Mesendoderm (in vitro differentiated cells): Measurements from ENCODE around the gene ABR.

Experiments used
- DNase-seq: peaks from one replicate; pipeline ENCODE4 v3.0.0; 2013
- H2AK5ac ChIP-seq: 2 replicates; pipeline ENCODE4 v1.6.1; 2013; ENCODE audit warnings: low read length, inconsistent platforms
- H2BK120ac ChIP-seq: 2 replicates; pipeline ENCODE4 v1.6.1; 2013; ENCODE audit warnings: low read depth, mild to moderate bottlenecking, low read length, moderate library complexity, mixed read lengths
- H2BK15ac ChIP-seq: replicated peaks from 2 replicates; pipeline ENCODE4 v1.6.1; 2013; ENCODE audit warnings: low read depth, mild to moderate bottlenecking, moderate library complexity
- H2BK5ac ChIP-seq: 2 replicates; pipeline ENCODE4 v1.6.1; 2013; ENCODE audit warnings: low read length, inconsistent platforms
- H3K18ac ChIP-seq: 2 replicates; pipeline ENCODE4 v1.6.1; 2013; ENCODE audit warnings: mild to moderate bottlenecking, low read length, mixed read lengths
- H3K23ac ChIP-seq: one replicate; pipeline ENCODE4 v1.6.1; 2013; ENCODE audit warnings: low read length
- H3K27ac ChIP-seq: 2 replicates; pipeline ENCODE4 v1.5.1; 2013; ENCODE audit warnings: low read depth, mild to moderate bottlenecking, inconsistent platforms, low read length, moderate library complexity
- H3K27me3 ChIP-seq: 2 replicates; pipeline ENCODE4 v1.6.1; 2013; ENCODE audit warnings: low read length, control low read depth, mild to moderate bottlenecking, inconsistent platforms; ENCODE audit not compliant: insufficient read depth, poor library complexity
- H3K36me3 ChIP-seq: 2 replicates; pipeline ENCODE4 v1.6.1; 2013; ENCODE audit warnings: low read length, inconsistent platforms; ENCODE audit not compliant: control insufficient read depth, insufficient read depth
- H3K4ac ChIP-seq: one replicate; pipeline ENCODE4 v1.6.1; 2013; ENCODE audit warnings: low read depth, mild to moderate bottlenecking, low read length, moderate library complexity
- H3K4me1 ChIP-seq: 2 replicates; pipeline ENCODE4 v1.6.1; 2013; ENCODE audit warnings: low read depth, low read length, inconsistent platforms; ENCODE audit not compliant: control insufficient read depth
- H3K4me2 ChIP-seq: 2 replicates; pipeline ENCODE4 v1.6.1; 2013; ENCODE audit warnings: low read length
- H3K4me3 ChIP-seq: 2 replicates; pipeline ENCODE4 v1.5.1; 2013; ENCODE audit warnings: mild to moderate bottlenecking, low read length
- H3K56ac ChIP-seq: one replicate; pipeline ENCODE4 v1.6.1; 2013; ENCODE audit warnings: low read length
- H3K79me1 ChIP-seq: 2 replicates; pipeline ENCODE4 v1.6.1; 2013; ENCODE audit warnings: low read length, inconsistent platforms
- H3K79me2 ChIP-seq: 2 replicates; pipeline ENCODE4 v1.6.1; 2013; ENCODE audit warnings: mild to moderate bottlenecking, low read length; ENCODE audit not compliant: control insufficient read depth, insufficient read depth
- H3K9ac ChIP-seq: 2 replicates; pipeline ENCODE4 v1.6.1; 2013; ENCODE audit warnings: low read length, inconsistent platforms
- H4K5ac ChIP-seq: one replicate; pipeline ENCODE4 v1.6.1; 2013; ENCODE audit warnings: low read length
- H4K8ac ChIP-seq: one replicate; pipeline ENCODE4 v1.6.1; 2013; ENCODE audit warnings: low read depth, mild to moderate bottlenecking, control low read depth, low read length, moderate library complexity
- WGBS: extraction: QIAGEN DNeasy Blood & Tissue Kit; methylation state at CpG from one replicate; pipeline ENCODE4 v1.1.7; 2013; ENCODE audit warnings: low lambda C conversion rate, missing lambda C conversion rate; ENCODE audit not compliant: insufficient coverage; ENCODE audit errors: extremely low coverage; 5-methylcytosine and 5-hydroxymethylcytosine counted together

The ABR gene

GRCh38 chr17:979212-979538 is 200.6 kb downstream of the ABR start:
- H3K4me2 ChIP-seq = no peak overlapping the region
- peaks cover 48% of the 10 kb centered on the region for H3K79me2 ChIP-seq
- H4K8ac ChIP-seq = no peak overlapping the region
- no peaks in the 10 kb centered on the region for H3K27me3 ChIP-seq
- peaks cover 5% of the 10 kb centered on the region for H3K4me1 ChIP-seq
- H3K36me3 ChIP-seq = no peaks in the 10 kb centered on the region
- no peak overlapping the region for H4K5ac ChIP-seq
- peak overlapping the region; percentile 78 for H2BK5ac ChIP-seq
- peaks cover 4% of the 10 kb centered on the region for H3K79me1 ChIP-seq
- peak overlapping the region; percentile 88 for H3K4me3 ChIP-seq
- no peak overlapping the region for H3K23ac ChIP-seq
- H3K9ac ChIP-seq = peak overlapping the region; percentile 96
- H3K4ac ChIP-seq = peak overlapping the region; percentile 98
- peak overlapping the region; percentile 97 for H3K56ac ChIP-seq
- DNase-seq = no peak
- H3K18ac ChIP-seq = peak overlapping the region; percentile 100
- H2BK15ac ChIP-seq = no peak overlapping the region
- H3K27ac ChIP-seq = peak overlapping the region; percentile 98
- peak overlapping the region; percentile 19 for H2BK120ac ChIP-seq
- no peak overlapping the region for H2AK5ac ChIP-seq
- WGBS = no CpG with 5 or more reads among the region's 42 CpGs

GRCh38 chr17:978103-979093 is 201.4 kb downstream of the ABR start:
- no peak overlapping the region for H2BK15ac ChIP-seq
- no peak overlapping the region for H4K5ac ChIP-seq
- no CpG with 5 or more reads among the region's 72 CpGs for WGBS
- peak; percentile 48 for DNase-seq
- peak overlapping the region; percentile 98 for H3K4ac ChIP-seq
- H3K4me3 ChIP-seq = peak overlapping the region; percentile 97
- peaks cover 4% of the 10 kb centered on the region for H3K79me1 ChIP-seq
- peak overlapping the region; percentile 23 for H2BK5ac ChIP-seq
- H4K8ac ChIP-seq = no peak overlapping the region
- H3K27ac ChIP-seq = peak overlapping the region; percentile 84
- H3K36me3 ChIP-seq = no peaks in the 10 kb centered on the region
- peak overlapping the region; percentile 90 for H3K23ac ChIP-seq
- H3K9ac ChIP-seq = peak overlapping the region; percentile 99
- H3K56ac ChIP-seq = peak overlapping the region; percentile 98
- peak overlapping the region; percentile 37 for H3K4me2 ChIP-seq
- H2BK120ac ChIP-seq = peak overlapping the region; percentile 99
- H3K18ac ChIP-seq = peak overlapping the region; percentile 100
- H3K4me1 ChIP-seq = peaks cover 5% of the 10 kb centered on the region
- no peaks in the 10 kb centered on the region for H3K27me3 ChIP-seq
- peaks cover 53% of the 10 kb centered on the region for H3K79me2 ChIP-seq
- peak overlapping the region; percentile 12 for H2AK5ac ChIP-seq

GRCh38 chr17:977166-977565 is 202.6 kb downstream of the ABR start:
- Histone ChIP-seq H3K56ac (peak overlapping the region; percentile 29), H3K27ac (no peak overlapping the region), H4K5ac (no peak overlapping the region), H3K4me3 (peak overlapping the region; percentile 0), H3K9ac (peak overlapping the region; percentile 99), H2BK15ac (no peak overlapping the region), H3K4ac (no peak overlapping the region), H4K8ac (no peak overlapping the region), H3K79me1 (peaks cover 4% of the 10 kb centered on the region), H3K4me2 (peak overlapping the region; percentile 51), H2AK5ac (no peak overlapping the region), H3K79me2 (peaks cover 65% of the 10 kb centered on the region), H3K27me3 (no peaks in the 10 kb centered on the region), H3K4me1 (peaks cover 5% of the 10 kb centered on the region), H2BK120ac (no peak overlapping the region), H2BK5ac (no peak overlapping the region), H3K36me3 (no peaks in the 10 kb centered on the region), H3K23ac (no peak overlapping the region), H3K18ac (peak overlapping the region; percentile 63)
- DNase-seq = no peak
- no CpG with 5 or more reads among the region's 6 CpGs for WGBS

GRCh38 chr17:976312-976711 is 203.5 kb downstream of the ABR start:
- Histone ChIP-seq H3K18ac (no peak overlapping the region), H3K36me3 (no peaks in the 10 kb centered on the region)

GRCh38 chr17:975371-975915 is 204.3 kb downstream of the ABR start:
- no peak overlapping the region for H2BK15ac ChIP-seq
- H2BK5ac ChIP-seq = no peak overlapping the region
- H2AK5ac ChIP-seq = no peak overlapping the region
- H3K4me3 ChIP-seq = no peak overlapping the region
- no peak overlapping the region for H3K27ac ChIP-seq
- H3K27me3 ChIP-seq = no peaks in the 10 kb centered on the region
- peaks cover 6% of the 10 kb centered on the region for H3K4me1 ChIP-seq
- DNase-seq = no peak
- H2BK120ac ChIP-seq = no peak overlapping the region
- H4K5ac ChIP-seq = no peak overlapping the region
- peak overlapping the region; percentile 51 for H3K9ac ChIP-seq
- peak overlapping the region; percentile 54 for H3K56ac ChIP-seq
- H3K4ac ChIP-seq = no peak overlapping the region
- no peaks in the 10 kb centered on the region for H3K36me3 ChIP-seq
- H3K18ac ChIP-seq = peak overlapping the region; percentile 28
- WGBS = no CpG with 5 or more reads among the region's 5 CpGs
- no peak overlapping the region for H4K8ac ChIP-seq
- H3K23ac ChIP-seq = peak overlapping the region; percentile 48
- H3K79me2 ChIP-seq = peaks cover 82% of the 10 kb centered on the region
- peak overlapping the region; percentile 10 for H3K4me2 ChIP-seq
- H3K79me1 ChIP-seq = peaks cover 4% of the 10 kb centered on the region

More at GRCh38 chr17:976312-976711, 203.5 kb downstream of the ABR start:
- Histone ChIP-seq H3K27me3 (no peaks in the 10 kb centered on the region), H3K4me3 (no peak overlapping the region), H3K56ac (peak overlapping the region; percentile 65), H3K4me2 (no peak overlapping the region), H4K5ac (no peak overlapping the region), H4K8ac (no peak overlapping the region), H2BK15ac (no peak overlapping the region), H3K79me1 (peaks cover 4% of the 10 kb centered on the region), H3K23ac (no peak overlapping the region), H3K4me1 (peaks cover 5% of the 10 kb centered on the region), H3K79me2 (peaks cover 73% of the 10 kb centered on the region), H3K9ac (peak overlapping the region; percentile 24), H2AK5ac (no peak overlapping the region), H3K4ac (no peak overlapping the region), H2BK5ac (no peak overlapping the region), H3K27ac (no peak overlapping the region), H2BK120ac (no peak overlapping the region)
- no peak for DNase-seq
- no CpG with 5 or more reads among the region's 6 CpGs for WGBS
